Stomach (tissue), 9 donors: ENCODE results near the gene POR. TPM values are rescaled to one million over a fixed set of nuclear protein-coding genes. Genes with fewer than 3 reads are reported as not detected.
"Not testable (repeated sequence)": the region's sequence is repeated elsewhere in the genome, so short reads cannot be mapped to it uniquely, and the experiment has no call there.

Source experiments
- DNase-seq, 2 donors: peaks; one replicate each; pipeline versions ENCODE4 v3.0.0 to v3.0.0-alpha.2; 2013 to 2019
- H3K27ac ChIP-seq, 5 donors: fragments of 200-600 bp in 4 of 5; sonication (generic) in 4 of 5; one replicate each; pipeline ENCODE4 v1.5.1; 2013 to 2019; ENCODE audit warnings: mild to moderate bottlenecking in 1 of 5, moderate library complexity in 1 of 5
- H3K27me3 ChIP-seq, 3 donors: fragments of 200-600 bp; sonication (generic); one replicate each; pipeline ENCODE4 v1.5.1; 2017 to 2019; ENCODE audit warnings: mixed run types in 1 of 3
- H3K36me3 ChIP-seq, 4 donors: fragments of 200-600 bp; sonication (generic); 1 replicate in 3 of 4; 2 replicates in 1 of 4; pipeline ENCODE4 v1.5.1; 2016 to 2019
- H3K4me1 ChIP-seq, 4 donors: fragments of 200-600 bp; sonication (generic); one replicate each; pipeline ENCODE4 v1.5.1; 2016 to 2019
- H3K4me3 ChIP-seq, 4 donors: fragments of 200-600 bp; sonication (generic) in 3 of 4; one replicate each; pipeline ENCODE4 v1.5.1; 2016 to 2019; ENCODE audit warnings: mild to moderate bottlenecking in 1 of 4
- H3K9me3 ChIP-seq, 4 donors: fragments of 200-600 bp; sonication (generic); one replicate each; pipeline ENCODE4 v1.5.1; 2016 to 2019
- CTCF ChIP-seq, 7 experiments: fragments of 450-650 bp in 4 of 7; fragments of 200-600 bp in 3 of 7; sonication (generic) in 3 of 7; IDR thresholded peaks; one replicate each; pipeline ENCODE4 v1.5.1; 2016 to 2019; ENCODE audit warnings: antibody characterized with exemption in 7 of 7, control low read depth in 2 of 7, mild to moderate bottlenecking in 1 of 7
- EP300 ChIP-seq: sonication (generic); formaldehyde crosslinking; IDR thresholded peaks from one replicate; pipeline ENCODE4 v1.6.1; 2017; ENCODE audit warnings: antibody characterized with exemption
- POLR2A ChIP-seq, 4 donors: fragments of 450-650 bp; IDR thresholded peaks; one replicate each; pipeline ENCODE4 v1.6.1; 2016; ENCODE audit warnings: antibody characterized with exemption in 4 of 4, control low read depth in 2 of 4, mild to moderate bottlenecking in 1 of 4, moderate library complexity in 1 of 4
- POLR2AphosphoS5 ChIP-seq, 3 donors: sonication (generic); formaldehyde crosslinking; IDR thresholded peaks; one replicate each; pipeline ENCODE4 v1.6.1; 2016; ENCODE audit warnings: antibody characterized with exemption in 3 of 3
- WGBS, 5 donors: extraction: QIAGEN DNeasy Blood & Tissue Kit in 3 of 5; methylation state at CpG; one replicate each; pipeline versions ENCODE4 v1.1.5 to v1.1.7; 2013 to 2018; 5-methylcytosine and 5-hydroxymethylcytosine counted together
- intact Hi-C: fragments of 100-400 bp; cut with DNase I; formaldehyde crosslinking; loops from one replicate; pipeline ENCODE4 v1.15.1; 2023; ENCODE audit warnings: low total_unique reads
- polyA plus RNA-seq, 3 donors: library from polyadenylated mRNA; stranded (reverse); fragments of 200-250 nt; gene quantifications; one replicate each; pipeline ENCODE4 v1.2.3, GENCODE V29; 2013
- total RNA-seq, 5 donors: library from RNA; depleted of rRNA; stranded (reverse); fragments of >200 nt; gene quantifications; one replicate each; pipeline versions ENCODE4 v1.1.0 to v1.2.3, GENCODE V29; 2014 to 2016
- donor health status: healthy with polysubstance abuse.
- donor health status: Bipolar disorder and iron deficiency.
- donor health status: healthy.

POR gene
- total and polyA plus RNA-seq, 8 donors, result 30.4 to 304 (median 67.3) TPM

DNA sequence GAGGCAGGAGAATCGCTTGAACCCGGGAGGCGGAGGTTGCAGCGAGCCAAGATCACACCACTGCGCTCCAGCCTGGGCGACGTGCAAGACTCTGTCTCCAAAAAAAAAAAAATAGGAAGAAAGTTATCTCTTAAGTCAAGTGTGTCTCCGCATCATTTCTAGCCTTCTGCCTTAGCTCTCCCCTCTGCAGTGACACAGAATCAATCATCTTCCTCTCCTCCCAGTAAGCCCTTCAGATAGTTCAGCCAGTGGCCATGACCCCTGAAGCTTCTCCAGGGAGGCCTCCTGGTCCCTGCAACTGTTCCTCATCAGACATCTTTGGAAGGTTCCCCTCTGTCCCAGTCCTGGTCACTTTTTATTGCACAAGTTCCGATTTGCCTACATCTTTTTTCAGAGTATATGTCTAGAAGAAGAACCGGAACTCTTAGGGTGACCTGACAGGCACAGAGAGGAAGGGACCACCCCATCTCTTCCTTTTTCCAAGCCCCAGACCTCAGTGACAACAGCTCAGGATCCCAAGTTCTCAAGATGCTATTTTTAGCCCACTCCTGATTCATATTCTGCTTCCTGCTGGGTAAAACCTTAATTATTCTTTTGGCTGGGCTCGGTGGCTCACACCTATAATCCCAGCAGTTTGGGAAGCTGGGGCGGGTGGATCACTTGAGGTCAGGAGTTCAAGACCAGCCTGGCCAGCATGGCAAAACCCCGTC lies 42.7 kb upstream of the POR start:
- H3K36me3 ChIP-seq, result no peaks in the 10 kb centered on the region
- intact Hi-C loops, result no loop called here
- DNase-seq, result peak in 1 of 2 donors; percentile 51
- no peak overlapping the region for H3K4me3 ChIP-seq
- no peaks in the 10 kb centered on the region for H3K27me3 ChIP-seq
- no peak for TF ChIP-seq EP300
- TF ChIP-seq POLR2AphosphoS5 (IDR thresholded peaks at IDR 0.05), result no peak
- no peak for TF ChIP-seq CTCF (IDR thresholded peaks at IDR 0.05)
- TF ChIP-seq POLR2A (IDR thresholded peaks at IDR 0.05), result no peak
- peaks cover 0 to 16% (median 2%) of the 10 kb centered on the region in 4 donors for H3K4me1 ChIP-seq
- H3K9me3 ChIP-seq, result no peaks in the 10 kb centered on the region
- WGBS, 5 donors, result 39 to 70% (median 64%) methylated on average over 13 of the region's 13 CpGs
- peak overlapping the region in 4 of 5 donors; percentile 4 to 62 (median 54) for H3K27ac ChIP-seq

GRCh38 chr7:75874180-75874579 lies 40.8 kb upstream of the POR start:
- DNase-seq, H3K27ac ChIP-seq, intact Hi-C loops, H3K27me3 ChIP-seq, H3K9me3 ChIP-seq, H3K4me3 ChIP-seq, H3K36me3 ChIP-seq: not testable (repeated sequence)
- WGBS, 5 donors, result 77 to 88% (median 83%) methylated on average over 3 of the region's 3 CpGs
- peaks cover 0 to 28% (median 7%) of the 10 kb centered on the region in 4 donors for H3K4me1 ChIP-seq

- TF ChIP-seq POLR2A (IDR thresholded peaks at IDR 0.05) (no peak), POLR2AphosphoS5 (IDR thresholded peaks at IDR 0.05) (no peak), CTCF (IDR thresholded peaks at IDR 0.05) (no peak), EP300 (no peak)
- no peak for DNase-seq
- 83 to 90% (median 89%) methylated on average over 21 of the region's 21 CpGs for WGBS, 5 donors
- no peaks in the 10 kb centered on the region for H3K27me3 ChIP-seq
- H3K9me3 ChIP-seq, result no peaks in the 10 kb centered on the region
- H3K4me1 ChIP-seq, result peaks cover 0 to 38% (median 17%) of the 10 kb centered on the region in 4 donors
- H3K4me3 ChIP-seq, result no peak overlapping the region
- H3K36me3 ChIP-seq, result no peaks in the 10 kb centered on the region
- H3K27ac ChIP-seq, result peak overlapping the region in 2 of 5 donors; percentile 46 to 58
- intact Hi-C loops, result no loop called here
These were observed 39.6 kb upstream of the POR start for GRCh38 chr7:75875113-75876080.

- no peaks in the 10 kb centered on the region for H3K27me3 ChIP-seq
- TF ChIP-seq EP300, result no peak
- no peak for TF ChIP-seq POLR2A (IDR thresholded peaks at IDR 0.05)
- no peak for TF ChIP-seq POLR2AphosphoS5 (IDR thresholded peaks at IDR 0.05)
- TF ChIP-seq CTCF (IDR thresholded peaks at IDR 0.05), result no peak
- intact Hi-C loops, result no loop called here
These were observed 38.7 kb upstream of the POR start for GRCh38 chr7:75876126-75876881.

More at GRCh38 chr7:75876126-75876881, 38.7 kb upstream of the POR start:
- H3K4me1 ChIP-seq, result peaks cover 4 to 47% (median 22%) of the 10 kb centered on the region in 4 donors
- no peak for DNase-seq
- no peaks in the 10 kb centered on the region for H3K9me3 ChIP-seq
- H3K36me3 ChIP-seq, result peaks cover under 1 to 8% (median 7%) of the 10 kb centered on the region in 4 donors
- no peak overlapping the region for H3K4me3 ChIP-seq
- peak overlapping the region in 2 of 5 donors; percentile 60 to 65 for H3K27ac ChIP-seq
- 76 to 80% (median 77%) methylated on average over 11 of the region's 11 CpGs for WGBS, 5 donors
